CD14-positive monocyte (primary cell): ENCODE results near the gene FRY. TPM values are rescaled to one million over a fixed set of nuclear protein-coding genes. Genes with fewer than 3 reads are reported as not detected.

ENCODE experiments used
- DNase-seq, 3 donors: peaks; one replicate each; pipeline ENCODE4 v3.0.0-alpha.2; 2011 to 2022
- H2AFZ ChIP-seq: 2 replicates; pipeline ENCODE4 v1.6.0; 2012; ENCODE audit warnings: mild to moderate bottlenecking, low read depth, low read length, inconsistent platforms; ENCODE audit not compliant: insufficient read depth, poor library complexity, severe bottlenecking
- H3K27ac ChIP-seq, 2 donors: 1 replicate in 1 of 2; 2 replicates in 1 of 2; pipeline ENCODE4 v1.5.1; 2012 to 2013; ENCODE audit warnings: low read length in 2 of 2, control low read depth in 1 of 2, inconsistent platforms in 1 of 2, low read depth in 1 of 2, mild to moderate bottlenecking in 1 of 2
- H3K27me3 ChIP-seq, 2 donors: one replicate each; pipeline versions ENCODE4 v1.6.0 to v1.6.1; 2011 to 2013; ENCODE audit warnings: low read length in 2 of 2; ENCODE audit not compliant: control insufficient read depth in 2 of 2, insufficient read depth in 2 of 2
- H3K36me3 ChIP-seq, 2 donors: replicated peaks in 1 of 2; 1 replicate in 1 of 2; 2 replicates in 1 of 2; pipeline versions ENCODE4 v1.5.1 to v1.6.1; 2012 to 2013; ENCODE audit warnings: low read length in 2 of 2, control low read depth in 1 of 2, inconsistent platforms in 1 of 2, mild to moderate bottlenecking in 1 of 2; ENCODE audit not compliant: insufficient read depth in 2 of 2, control insufficient read depth in 1 of 2
- H3K4me1 ChIP-seq, 2 donors: 1 replicate in 1 of 2; 2 replicates in 1 of 2; pipeline versions ENCODE4 v1.5.1 to v1.6.1; 2012 to 2013; ENCODE audit warnings: low read length in 2 of 2, control low read depth in 1 of 2, inconsistent platforms in 1 of 2, mild to moderate bottlenecking in 1 of 2, moderate library complexity in 1 of 2; ENCODE audit not compliant: insufficient read depth in 2 of 2, control insufficient read depth in 1 of 2
- H3K4me2 ChIP-seq: replicated peaks from 2 replicates; pipeline ENCODE3; 2012; ENCODE audit warnings: low read length, moderate library complexity, mild to moderate bottlenecking; ENCODE audit not compliant: poor library complexity, severe bottlenecking; ENCODE audit errors: extremely low read depth
- H3K4me3 ChIP-seq, 3 experiments: fragments of 200-600 bp in 1 of 3; sonication (generic) in 1 of 3; replicated peaks in 1 of 3; 1 replicate in 2 of 3; 2 replicates in 1 of 3; pipeline ENCODE4 v1.5.1; 2011 to 2013; ENCODE audit warnings: low read length in 3 of 3, mild to moderate bottlenecking in 3 of 3, control low read depth in 2 of 3, low read depth in 2 of 3, inconsistent platforms in 1 of 3, moderate library complexity in 1 of 3
- H3K79me2 ChIP-seq: 2 replicates; pipeline ENCODE4 v1.6.0; 2012; ENCODE audit warnings: mild to moderate bottlenecking, control low read depth, inconsistent platforms, low read length, moderate library complexity; ENCODE audit not compliant: insufficient read depth
- H3K9ac ChIP-seq: 2 replicates; pipeline ENCODE4 v1.6.0; 2017; ENCODE audit warnings: low read length, mild to moderate bottlenecking; ENCODE audit not compliant: insufficient read depth, poor library complexity, severe bottlenecking
- H3K9me3 ChIP-seq, 2 donors: replicated peaks in 1 of 2; 1 replicate in 1 of 2; 2 replicates in 1 of 2; pipeline versions ENCODE4 v1.5.1 to v1.6.1; 2012 to 2013; ENCODE audit warnings: low read length in 2 of 2, control low read depth in 1 of 2; ENCODE audit not compliant: control insufficient read depth in 1 of 2, insufficient read depth in 1 of 2
- H4K20me1 ChIP-seq: 2 replicates; pipeline ENCODE4 v1.6.0; 2012; ENCODE audit warnings: mild to moderate bottlenecking, low read length, control low read depth, moderate library complexity; ENCODE audit not compliant: insufficient read depth
- H3K27ac Mint-ChIP-seq, 7 donors: one replicate each; pipeline ENCODE4 v1.8.0; 2020; ENCODE audit warnings: mild to moderate bottlenecking in 7 of 7, mixed read lengths in 7 of 7, moderate library complexity in 6 of 7, inconsistent platforms in 2 of 7
- H3K27me3 Mint-ChIP-seq, 3 donors: one replicate each; pipeline ENCODE4 v1.8.0; 2021 to 2022; ENCODE audit warnings: low read depth in 3 of 3, mild to moderate bottlenecking in 3 of 3, mixed read lengths in 3 of 3, moderate library complexity in 3 of 3, inconsistent platforms in 1 of 3
- H3K36me3 Mint-ChIP-seq, 2 donors: one replicate each; pipeline ENCODE4 v1.8.0; 2020; ENCODE audit warnings: mixed read lengths in 2 of 2, inconsistent platforms in 1 of 2, mild to moderate bottlenecking in 1 of 2
- H3K4me1 Mint-ChIP-seq: one replicate; pipeline ENCODE4 v1.8.0; 2020; ENCODE audit warnings: mild to moderate bottlenecking, mixed read lengths
- H3K4me3 Mint-ChIP-seq, 2 donors: one replicate each; pipeline ENCODE4 v1.8.0; 2020; ENCODE audit warnings: mild to moderate bottlenecking in 2 of 2, mixed read lengths in 2 of 2, moderate library complexity in 1 of 2
- H3K9me3 Mint-ChIP-seq, 7 donors: one replicate each; pipeline ENCODE4 v1.8.0; 2020 to 2022; ENCODE audit warnings: mixed read lengths in 7 of 7, mild to moderate bottlenecking in 6 of 7, moderate library complexity in 6 of 7, inconsistent platforms in 2 of 7
- WGBS: methylation state at CpG from one replicate; pipeline ENCODE4 v1.1.5; 2013; ENCODE audit warnings: missing lambda C conversion rate; ENCODE audit not compliant: insufficient coverage; 5-methylcytosine and 5-hydroxymethylcytosine counted together
- intact Hi-C, 2 donors: fragments of 100-400 bp; cut with micrococcal nuclease; formaldehyde crosslinking; loops; one replicate each; pipeline versions ENCODE4 v1.15.0 to v1.15.1; 2023
- polyA plus RNA-seq, 3 donors: library from polyadenylated mRNA; depleted of rRNA in 1 of 3; unstranded in 2 of 3; stranded (reverse) in 1 of 3; fragments of 300-500 nt in 2 of 3; fragments of >200 nt in 1 of 3; fragmentation: Illumina TruSeq in 2 of 3; gene quantifications; 1 replicate in 2 of 3; 2 replicates in 1 of 3; pipeline ENCODE4 v1.2.3, GENCODE V29; 2012 to 2021
- TF ChIP-seq, protein P1 (sequence below): fragments of 200-600 bp; IDR thresholded peaks from one replicate; pipeline ENCODE4 v1.8.0; 2022; ENCODE audit warnings: antibody characterized with exemption, mild to moderate bottlenecking

The FRY gene
- polyA plus RNA-seq, 3 donors = 3.9 to 31.8 (median 5.0) TPM

DNA sequence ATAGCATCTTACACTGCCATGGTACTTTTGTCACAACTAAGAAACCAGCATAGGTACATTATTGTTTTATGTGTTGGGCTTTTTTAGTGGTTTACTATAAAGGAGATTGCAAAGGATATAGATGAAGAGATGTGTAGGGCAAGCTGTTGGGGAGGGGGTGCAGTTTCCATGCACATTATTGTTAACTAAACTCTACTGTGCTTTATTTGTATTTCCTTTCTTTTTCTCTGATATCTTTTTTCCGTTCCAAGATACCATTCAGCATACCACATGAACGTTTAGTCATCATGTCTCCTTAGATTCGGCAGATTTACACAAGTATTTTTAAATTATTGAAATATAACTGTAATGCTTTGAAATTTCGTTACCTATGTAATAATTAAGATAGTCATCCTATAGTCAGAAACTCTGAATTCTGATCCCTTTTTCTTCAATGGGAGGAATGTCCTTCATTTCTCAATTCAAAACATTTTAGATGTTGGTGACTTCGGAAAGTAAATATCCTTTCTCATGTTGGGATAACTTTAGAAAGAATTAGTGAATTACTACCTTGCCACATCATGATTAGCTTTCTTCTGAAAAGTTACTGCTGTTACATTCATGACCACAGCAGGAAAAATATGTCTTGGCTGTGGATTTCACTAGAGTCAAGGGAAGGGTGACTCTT lies 82.8 kb downstream of the FRY start:
- no CpG with 5 or more reads among the region's 5 CpGs for WGBS
- Mint-ChIP-seq H3K9me3 (no peaks in the 10 kb centered on the region), H3K36me3 (peaks cover 5 to 17% of the 10 kb centered on the region in 2 donors), H3K27ac (peak overlapping the region in 5 of 7 donors; percentile 63 to 90 (median 84)), H3K4me1 (peaks cover 67% of the 10 kb centered on the region), H3K27me3 (no peaks in the 10 kb centered on the region), H3K4me3 (no peak overlapping the region)
- peak overlapping the region in 1 of 2 donors; percentile 90 for H3K27ac ChIP-seq
- no peak overlapping the region for H2AFZ ChIP-seq
- intact Hi-C loops = loop anchor here (10.0 kb wide), 1 partner anchor 80 kb away; the partner anchor contains the start of gene FRY (in 2 of the 2)
- peaks cover 48 to 77% of the 10 kb centered on the region in 2 donors for H3K4me1 ChIP-seq
- H3K36me3 ChIP-seq = peaks cover 0 to 13% of the 10 kb centered on the region in 2 donors
- no peaks in the 10 kb centered on the region for H4K20me1 ChIP-seq
- H3K9ac ChIP-seq = peak overlapping the region; percentile 32
- no peaks in the 10 kb centered on the region for H3K27me3 ChIP-seq
- H3K9me3 ChIP-seq = no peaks in the 10 kb centered on the region
- no peak overlapping the region for H3K4me3 ChIP-seq
- peak overlapping the region; percentile 26 for H3K4me2 ChIP-seq
- peaks cover 82% of the 10 kb centered on the region for H3K79me2 ChIP-seq
- TF ChIP-seq, protein P1, sequence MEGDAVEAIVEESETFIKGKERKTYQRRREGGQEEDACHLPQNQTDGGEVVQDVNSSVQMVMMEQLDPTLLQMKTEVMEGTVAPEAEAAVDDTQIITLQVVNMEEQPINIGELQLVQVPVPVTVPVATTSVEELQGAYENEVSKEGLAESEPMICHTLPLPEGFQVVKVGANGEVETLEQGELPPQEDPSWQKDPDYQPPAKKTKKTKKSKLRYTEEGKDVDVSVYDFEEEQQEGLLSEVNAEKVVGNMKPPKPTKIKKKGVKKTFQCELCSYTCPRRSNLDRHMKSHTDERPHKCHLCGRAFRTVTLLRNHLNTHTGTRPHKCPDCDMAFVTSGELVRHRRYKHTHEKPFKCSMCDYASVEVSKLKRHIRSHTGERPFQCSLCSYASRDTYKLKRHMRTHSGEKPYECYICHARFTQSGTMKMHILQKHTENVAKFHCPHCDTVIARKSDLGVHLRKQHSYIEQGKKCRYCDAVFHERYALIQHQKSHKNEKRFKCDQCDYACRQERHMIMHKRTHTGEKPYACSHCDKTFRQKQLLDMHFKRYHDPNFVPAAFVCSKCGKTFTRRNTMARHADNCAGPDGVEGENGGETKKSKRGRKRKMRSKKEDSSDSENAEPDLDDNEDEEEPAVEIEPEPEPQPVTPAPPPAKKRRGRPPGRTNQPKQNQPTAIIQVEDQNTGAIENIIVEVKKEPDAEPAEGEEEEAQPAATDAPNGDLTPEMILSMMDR = no peak
- DNase-seq = no peak

DNA sequence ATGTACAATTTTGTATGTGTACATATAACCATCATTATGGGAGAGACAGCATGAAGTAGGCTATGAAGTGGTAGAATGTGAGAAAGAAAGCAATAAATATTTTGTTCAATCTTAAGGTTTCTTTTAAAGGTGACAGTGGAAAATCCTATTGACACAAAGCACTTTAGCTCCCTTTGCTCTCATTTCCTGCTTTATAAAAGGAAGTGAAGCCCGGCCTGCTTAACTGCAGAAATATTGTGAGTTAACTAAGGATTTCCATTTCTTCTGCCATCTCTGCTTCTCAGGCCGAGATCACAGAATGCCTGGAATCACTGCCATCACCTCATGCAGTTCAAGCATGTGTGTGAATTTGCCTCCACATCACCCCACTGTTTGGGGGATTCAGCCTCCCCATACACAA lies 83.5 kb downstream of the FRY start:
- H3K4me3 Mint-ChIP-seq = peak overlapping the region in 1 of 2 donors; percentile 57
- DNase-seq = peak in 2 of 3 donors; percentile 60 to 76

More for the DNA sequence above, 83.5 kb downstream of the FRY start:
- peak overlapping the region; percentile 26 for H3K4me2 ChIP-seq
- H3K4me1 ChIP-seq = peaks cover 48 to 77% of the 10 kb centered on the region in 2 donors
- peaks cover 82% of the 10 kb centered on the region for H3K79me2 ChIP-seq
- peaks cover 0 to 14% of the 10 kb centered on the region in 2 donors for H3K36me3 ChIP-seq
- TF ChIP-seq, protein P1 = no peak
- intact Hi-C loops = loop anchor here (10.0 kb wide), 1 partner anchor 80 kb away; the partner anchor contains the start of gene FRY (in 2 of the 2)
- WGBS = 0% methylated on average over 1 of the region's 2 CpGs
- Mint-ChIP-seq H3K36me3 (peaks cover 12 to 23% of the 10 kb centered on the region in 2 donors), H3K27me3 (no peaks in the 10 kb centered on the region), H3K4me1 (peaks cover 67% of the 10 kb centered on the region), H3K27ac (peak overlapping the region; percentile 42 to 94 (median 87)), H3K9me3 (no peaks in the 10 kb centered on the region)
- H3K4me3 ChIP-seq = peak overlapping the region in 1 of 3 experiments; percentile 13
- no peaks in the 10 kb centered on the region for H4K20me1 ChIP-seq
- H3K27ac ChIP-seq = peak overlapping the region; percentile 6 to 90
- peak overlapping the region; percentile 32 for H3K9ac ChIP-seq
- H3K9me3 ChIP-seq = no peaks in the 10 kb centered on the region
- no peaks in the 10 kb centered on the region for H3K27me3 ChIP-seq
- H2AFZ ChIP-seq = no peak overlapping the region
